ENCODE data around the gene RPS3A.

DNA sequence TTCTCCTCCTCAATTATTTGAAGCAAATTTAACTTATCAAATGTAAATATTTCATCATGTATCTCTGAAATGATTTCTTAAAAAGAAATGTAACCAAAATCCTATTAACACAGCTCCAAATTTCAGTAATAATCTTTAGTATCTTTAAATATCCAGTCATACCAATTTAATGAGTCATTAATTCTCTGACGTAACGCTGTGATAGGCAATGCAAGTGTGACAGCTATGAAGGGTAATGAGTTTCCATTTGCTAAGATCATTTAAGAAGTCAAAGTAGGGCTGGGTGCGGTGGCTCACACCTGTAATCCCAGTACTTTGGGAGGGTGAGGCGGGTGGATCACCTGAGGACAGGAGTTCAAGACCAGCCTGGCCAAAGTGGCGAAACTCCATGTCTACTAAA, 15.6 kb downstream of the RPS3A start:
- no peak for TF ChIP-seq POLR2AphosphoS5 (IDR thresholded peaks at IDR 0.05; ENCODE audit: borderline replicate concordance, low read depth, low read length)
- no peak for TF ChIP-seq EZH2 (IDR thresholded peaks at IDR 0.05)

Measured in SK-N-MC (cell line).